Transverse colon (tissue), 4 donors: Measurements from ENCODE around the gene STEAP3. TPM values are rescaled to one million over a fixed set of nuclear protein-coding genes. Genes with fewer than 3 reads are reported as not detected.

Source experiments
- DNase-seq: peaks from one replicate; pipeline ENCODE4 v3.0.0-alpha.2; 2019
- H3K27ac ChIP-seq, 4 donors: fragments of 200-600 bp; sonication (generic); 2 replicates each; pipeline ENCODE4 v1.5.1; 2016 to 2018; ENCODE audit warnings: inconsistent platforms in 4 of 4
- H3K27me3 ChIP-seq: fragments of 200-600 bp; sonication (generic); 2 replicates; pipeline ENCODE4 v1.5.1; 2017; ENCODE audit warnings: inconsistent platforms
- H3K36me3 ChIP-seq, 4 donors: fragments of 200-600 bp; sonication (generic); 2 replicates each; pipeline ENCODE4 v1.5.1; 2017 to 2019; ENCODE audit warnings: inconsistent platforms in 4 of 4
- H3K4me1 ChIP-seq, 4 donors: fragments of 200-600 bp; sonication (generic); 2 replicates each; pipeline ENCODE4 v1.5.1; 2017 to 2020; ENCODE audit warnings: inconsistent platforms in 4 of 4
- H3K4me3 ChIP-seq, 4 donors: fragments of 200-600 bp; sonication (generic); 1 replicate in 1 of 4; 2 replicates in 3 of 4; pipeline versions ENCODE4 v1.5.1 to v1.6.1; 2017 to 2019; ENCODE audit warnings: inconsistent platforms in 4 of 4
- H3K9me3 ChIP-seq, 2 donors: fragments of 200-600 bp; sonication (generic); 2 replicates each; pipeline ENCODE4 v1.5.1; 2017 to 2019; ENCODE audit warnings: inconsistent platforms in 2 of 2
- CTCF ChIP-seq, 5 experiments: fragments of 200-600 bp in 3 of 5; fragments of 450-650 bp in 2 of 5; sonication (generic) in 3 of 5; IDR thresholded peaks; 1 replicate in 2 of 5; 2 replicates in 3 of 5; pipeline ENCODE4 v1.5.1; 2016 to 2017; ENCODE audit warnings: antibody characterized with exemption in 5 of 5, inconsistent platforms in 3 of 5, mild to moderate bottlenecking in 2 of 5, moderate library complexity in 1 of 5
- EP300 ChIP-seq: sonication (generic); formaldehyde crosslinking; IDR thresholded peaks from one replicate; pipeline ENCODE4 v1.6.1; 2017; ENCODE audit warnings: antibody characterized with exemption, low read depth
- POLR2A ChIP-seq: fragments of 450-650 bp; IDR thresholded peaks from one replicate; pipeline ENCODE4 v1.6.1; 2016; ENCODE audit warnings: antibody characterized with exemption, mild to moderate bottlenecking, moderate library complexity
- POLR2AphosphoS5 ChIP-seq, 3 donors: sonication (generic); formaldehyde crosslinking; IDR thresholded peaks; one replicate each; pipeline ENCODE4 v1.6.1; 2016; ENCODE audit warnings: antibody characterized with exemption in 3 of 3
- WGBS, 2 donors: methylation state at CpG; one replicate each; pipeline ENCODE4 v1.1.5; 2018; ENCODE audit warnings: low coverage in 1 of 2; 5-methylcytosine and 5-hydroxymethylcytosine counted together
- in situ Hi-C, 4 donors: fragments of 200-750 bp; cut with MboI; loops; one replicate each; pipeline versions ENCODE4 v1.15.0 to v1.15.1; 2017; ENCODE audit warnings: low sequenced_read_pairs in 3 of 4, low pct_ligation_motif_present in 1 of 4, low pct_unique_long_range_greater_than_20kb in 1 of 4
- intact Hi-C: fragments of 100-400 bp; cut with DNase I; formaldehyde crosslinking; loops from one replicate; pipeline ENCODE4 v1.15.1; 2023; ENCODE audit warnings: low total_unique reads
- total RNA-seq, 4 donors: library from RNA; depleted of rRNA; stranded (reverse); fragments of >200 nt; gene quantifications; one replicate each; pipeline ENCODE4 v1.1.0, GENCODE V29; 2016

STEAP3 gene
- total RNA-seq, 4 donors from 2014 or later: 23.3 to 54.3 (median 37.6) TPM

GRCh38 chr2:119301413-119301812 lies 77.8 kb downstream of the STEAP3 start:
- 90 to 100% methylated on average over 2 to 6 of the region's 6 CpGs for WGBS, 2 donors
- in situ Hi-C loops (no loop called here), intact Hi-C loops (no loop called here)
- Histone ChIP-seq H3K4me3 (no peak overlapping the region), H3K9me3 (no peaks in the 10 kb centered on the region), H3K27me3 (no peaks in the 10 kb centered on the region), H3K27ac (no peak overlapping the region), H3K36me3 (no peaks in the 10 kb centered on the region), H3K4me1 (peaks cover 3 to 26% (median 9%) of the 10 kb centered on the region in 4 donors)
- DNase-seq: no peak
- no peak for TF ChIP-seq POLR2AphosphoS5 (IDR thresholded peaks at IDR 0.05)
- no peak for TF ChIP-seq EP300
- no peak for TF ChIP-seq POLR2A
- no peak for TF ChIP-seq CTCF (IDR thresholded peaks at IDR 0.05)

GRCh38 chr2:119304847-119305246 lies 81.2 kb downstream of the STEAP3 start:
- H3K4me1 ChIP-seq: peaks cover 3 to 31% (median 14%) of the 10 kb centered on the region in 4 donors
- H3K27ac ChIP-seq: peak overlapping the region in 3 of 4 donors; percentile 49 to 57 (median 52)
- no peak for TF ChIP-seq EP300
- TF ChIP-seq POLR2AphosphoS5 (IDR thresholded peaks at IDR 0.05): no peak
- no peak for TF ChIP-seq CTCF (IDR thresholded peaks at IDR 0.05)
- no peak for TF ChIP-seq POLR2A
- 60 to 80% methylated on average over 1 to 2 of the region's 2 CpGs for WGBS, 2 donors
- H3K4me3 ChIP-seq: no peak overlapping the region
- no peaks in the 10 kb centered on the region for H3K9me3 ChIP-seq
- H3K36me3 ChIP-seq: no peaks in the 10 kb centered on the region
- no peak for DNase-seq
- in situ Hi-C loops (no loop called here), intact Hi-C loops (no loop called here)
- H3K27me3 ChIP-seq: no peaks in the 10 kb centered on the region

- Histone ChIP-seq H3K4me1 (peaks cover 3 to 31% (median 14%) of the 10 kb centered on the region in 4 donors), H3K36me3 (no peaks in the 10 kb centered on the region), H3K9me3 (no peaks in the 10 kb centered on the region), H3K4me3 (no peak overlapping the region), H3K27me3 (no peaks in the 10 kb centered on the region), H3K27ac (peak overlapping the region; percentile 49 to 57 (median 54))
- in situ Hi-C loops: no loop called here
- intact Hi-C loops: no loop called here
- no peak for DNase-seq
- WGBS, 2 donors: 57 to 66% methylated on average over 6 to 12 of the region's 12 CpGs
- TF ChIP-seq EP300: no peak
- TF ChIP-seq CTCF (IDR thresholded peaks at IDR 0.05): no peak
- no peak for TF ChIP-seq POLR2A
- TF ChIP-seq POLR2AphosphoS5 (IDR thresholded peaks at IDR 0.05): no peak
Observed at GRCh38 chr2:119305497-119306195, 82.0 kb downstream of the STEAP3 start.

GRCh38 chr2:119306196-119306590 lies 82.6 kb downstream of the STEAP3 start:
- peaks cover 3 to 31% (median 14%) of the 10 kb centered on the region in 4 donors for H3K4me1 ChIP-seq
- intact Hi-C loops (no loop called here), in situ Hi-C loops (no loop called here)
- no peaks in the 10 kb centered on the region for H3K36me3 ChIP-seq
- H3K4me3 ChIP-seq: no peak overlapping the region
- H3K27me3 ChIP-seq: no peaks in the 10 kb centered on the region
- WGBS, 2 donors: 62 to 65% methylated on average over 8 to 10 of the region's 10 CpGs
- no peak for DNase-seq
- peak overlapping the region; percentile 49 to 55 (median 52) for H3K27ac ChIP-seq
- no peaks in the 10 kb centered on the region for H3K9me3 ChIP-seq
- TF ChIP-seq CTCF (IDR thresholded peaks at IDR 0.05): no peak
- no peak for TF ChIP-seq POLR2A
- TF ChIP-seq EP300: no peak
- TF ChIP-seq POLR2AphosphoS5 (IDR thresholded peaks at IDR 0.05): no peak
